SK-N-SH treated with all-trans-retinoic acid at 6 μM for 48 hours (cell line): ENCODE data around the gene PPP1R16B.

Experiments
- ATAC-seq: fragments of 200-7000 bp; cut with Tn5 transposase; 3 replicates; pipeline ENCODE4 v1.9.1; 2020; ENCODE audit warnings: mild to moderate bottlenecking, moderate library complexity
- ARNTL ChIP-seq: fragments of 450-650 bp; formaldehyde crosslinking; IDR thresholded peaks from 2 replicates; pipeline ENCODE4 v1.5.0; 2020; ENCODE audit warnings: low read depth, mild to moderate bottlenecking, moderate library complexity, borderline replicate concordance
- BACH2 ChIP-seq: fragments of 250-450 bp; sonication (Bioruptor Pico); IDR thresholded peaks from 2 replicates; pipeline ENCODE4 v1.9.0; 2021; ENCODE audit warnings: mild to moderate bottlenecking, borderline replicate concordance
- GLIS3 ChIP-seq: fragments of 250-450 bp; sonication (Bioruptor Pico); IDR thresholded peaks from 2 replicates; pipeline ENCODE4 v1.5.0; 2020; ENCODE audit warnings: mild to moderate bottlenecking, moderate library complexity
- ISL1 ChIP-seq: fragments of 250-450 bp; sonication (Bioruptor Pico); IDR thresholded peaks from 2 replicates; pipeline ENCODE4 v2.1.2; 2022; ENCODE audit warnings: mild to moderate bottlenecking, moderate library complexity
- OSR1 ChIP-seq: fragments of 250-450 bp; sonication (Bioruptor Pico); IDR thresholded peaks from 2 replicates; pipeline ENCODE4 v1.8.0; 2022; ENCODE audit warnings: moderate library complexity, mild to moderate bottlenecking, inconsistent platforms
- PPARA ChIP-seq: fragments of 250-450 bp; sonication (Bioruptor Pico); IDR thresholded peaks from 2 replicates; pipeline ENCODE4 v1.5.0; 2020; ENCODE audit warnings: mild to moderate bottlenecking, borderline replicate concordance
- RARB ChIP-seq: fragments of 250-450 bp; sonication (Bioruptor Pico); IDR thresholded peaks from 2 replicates; pipeline ENCODE4 v1.8.0; 2021; ENCODE audit warnings: mild to moderate bottlenecking, moderate library complexity
- SNAI2 ChIP-seq: fragments of 250-450 bp; sonication (Bioruptor Pico); IDR thresholded peaks from 2 replicates; pipeline ENCODE4 v1.5.0; 2020; ENCODE audit warnings: mild to moderate bottlenecking, moderate library complexity
- TCF4 ChIP-seq: fragments of 250-450 bp; sonication (Bioruptor Pico); IDR thresholded peaks from 2 replicates; pipeline ENCODE4 v1.8.0; 2021; ENCODE audit warnings: mild to moderate bottlenecking, moderate library complexity, borderline replicate concordance
- TOX ChIP-seq: fragments of 250-450 bp; sonication (Bioruptor Pico); IDR thresholded peaks from 2 replicates; pipeline ENCODE4 v1.8.0; 2021; ENCODE audit warnings: mild to moderate bottlenecking, moderate library complexity, borderline replicate concordance
- ZC3H10 ChIP-seq: fragments of 250-450 bp; sonication (Bioruptor Pico); IDR thresholded peaks from 2 replicates; pipeline ENCODE4 v1.5.1; 2021; ENCODE audit warnings: mild to moderate bottlenecking, moderate library complexity
- ZFP3 ChIP-seq: fragments of 250-450 bp; sonication (Bioruptor Pico); IDR thresholded peaks from 2 replicates; pipeline ENCODE4 v1.5.0; 2020; ENCODE audit warnings: mild to moderate bottlenecking, moderate library complexity
- ZFP30 ChIP-seq: fragments of 450-650 bp; formaldehyde crosslinking; IDR thresholded peaks from 2 replicates; pipeline ENCODE4 v1.5.0; 2022; ENCODE audit warnings: mild to moderate bottlenecking, moderate library complexity
- ZNF565 ChIP-seq: fragments of 450-650 bp; formaldehyde crosslinking; conservative IDR thresholded peaks from 2 replicates; pipeline ENCODE4 v1.5.0; 2020; ENCODE audit warnings: low read depth, mild to moderate bottlenecking, moderate library complexity
- ZNF70 ChIP-seq: fragments of 450-650 bp; formaldehyde crosslinking; IDR thresholded peaks from 2 replicates; pipeline ENCODE4 v1.5.0; 2020; ENCODE audit warnings: mild to moderate bottlenecking, moderate library complexity
- ZNF8 ChIP-seq: fragments of 450-650 bp; formaldehyde crosslinking; IDR thresholded peaks from 2 replicates; pipeline ENCODE4 v1.5.0; 2020; ENCODE audit warnings: mild to moderate bottlenecking, moderate library complexity
- TF ChIP-seq, protein P1 (sequence below): fragments of 250-450 bp; sonication (Bioruptor Pico); IDR thresholded peaks from 2 replicates; pipeline ENCODE4 v1.8.0; 2021; ENCODE audit warnings: low read depth, mild to moderate bottlenecking, moderate library complexity, borderline replicate concordance
- TF ChIP-seq, protein P2 (sequence below): fragments of 250-450 bp; sonication (Bioruptor Pico); IDR thresholded peaks from 2 replicates; pipeline ENCODE4 v1.8.0; 2020; ENCODE audit warnings: mild to moderate bottlenecking, moderate library complexity, borderline replicate concordance
- TF ChIP-seq, protein P3 (sequence below): fragments of 250-450 bp; sonication (Bioruptor Pico); IDR thresholded peaks from 2 replicates; pipeline ENCODE4 v1.5.1; 2021; ENCODE audit warnings: mild to moderate bottlenecking, moderate library complexity
- TF ChIP-seq, protein P4 (sequence below): fragments of 250-450 bp; sonication (Bioruptor Pico); IDR thresholded peaks from 2 replicates; pipeline ENCODE4 v1.5.1; 2020; ENCODE audit warnings: low read depth, mild to moderate bottlenecking, moderate library complexity

Gene PPP1R16B

DNA sequence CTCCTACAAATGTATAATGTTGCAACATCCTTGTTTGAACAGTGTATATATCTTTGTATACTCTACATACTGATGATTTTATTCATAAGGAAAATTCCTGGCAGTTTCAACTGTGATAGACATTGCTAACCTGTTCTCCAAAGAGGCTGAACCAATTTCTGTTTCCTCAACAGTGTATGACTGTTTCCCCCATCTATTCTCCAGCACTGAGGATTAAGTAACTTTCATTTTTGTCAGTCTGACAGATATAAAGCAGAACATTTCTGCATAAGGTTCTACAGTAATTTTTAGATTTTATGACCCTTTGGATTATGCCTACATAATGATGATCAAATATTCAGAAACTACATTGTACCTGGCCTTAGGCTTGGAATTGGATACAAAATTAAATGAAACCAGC lies 9.9 kb downstream of the PPP1R16B start (continued):
- TF ChIP-seq, protein P1, sequence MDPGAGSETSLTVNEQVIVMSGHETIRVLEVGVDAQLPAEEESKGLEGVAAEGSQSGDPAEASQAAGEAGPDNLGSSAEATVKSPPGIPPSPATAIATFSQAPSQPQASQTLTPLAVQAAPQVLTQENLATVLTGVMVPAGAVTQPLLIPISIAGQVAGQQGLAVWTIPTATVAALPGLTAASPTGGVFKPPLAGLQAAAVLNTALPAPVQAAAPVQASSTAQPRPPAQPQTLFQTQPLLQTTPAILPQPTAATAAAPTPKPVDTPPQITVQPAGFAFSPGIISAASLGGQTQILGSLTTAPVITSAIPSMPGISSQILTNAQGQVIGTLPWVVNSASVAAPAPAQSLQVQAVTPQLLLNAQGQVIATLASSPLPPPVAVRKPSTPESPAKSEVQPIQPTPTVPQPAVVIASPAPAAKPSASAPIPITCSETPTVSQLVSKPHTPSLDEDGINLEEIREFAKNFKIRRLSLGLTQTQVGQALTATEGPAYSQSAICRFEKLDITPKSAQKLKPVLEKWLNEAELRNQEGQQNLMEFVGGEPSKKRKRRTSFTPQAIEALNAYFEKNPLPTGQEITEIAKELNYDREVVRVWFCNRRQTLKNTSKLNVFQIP (CRISPR knock-in tag) = no peak
- TF ChIP-seq ISL1 (CRISPR knock-in tag) = no peak
- TF ChIP-seq, protein P2, sequence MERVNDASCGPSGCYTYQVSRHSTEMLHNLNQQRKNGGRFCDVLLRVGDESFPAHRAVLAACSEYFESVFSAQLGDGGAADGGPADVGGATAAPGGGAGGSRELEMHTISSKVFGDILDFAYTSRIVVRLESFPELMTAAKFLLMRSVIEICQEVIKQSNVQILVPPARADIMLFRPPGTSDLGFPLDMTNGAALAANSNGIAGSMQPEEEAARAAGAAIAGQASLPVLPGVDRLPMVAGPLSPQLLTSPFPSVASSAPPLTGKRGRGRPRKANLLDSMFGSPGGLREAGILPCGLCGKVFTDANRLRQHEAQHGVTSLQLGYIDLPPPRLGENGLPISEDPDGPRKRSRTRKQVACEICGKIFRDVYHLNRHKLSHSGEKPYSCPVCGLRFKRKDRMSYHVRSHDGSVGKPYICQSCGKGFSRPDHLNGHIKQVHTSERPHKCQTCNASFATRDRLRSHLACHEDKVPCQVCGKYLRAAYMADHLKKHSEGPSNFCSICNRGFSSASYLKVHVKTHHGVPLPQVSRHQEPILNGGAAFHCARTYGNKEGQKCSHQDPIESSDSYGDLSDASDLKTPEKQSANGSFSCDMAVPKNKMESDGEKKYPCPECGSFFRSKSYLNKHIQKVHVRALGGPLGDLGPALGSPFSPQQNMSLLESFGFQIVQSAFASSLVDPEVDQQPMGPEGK (CRISPR knock-in tag) = no peak
- no peak for TF ChIP-seq TOX (CRISPR knock-in tag)
- no peak for TF ChIP-seq ZFP3 (CRISPR knock-in tag)
- TF ChIP-seq, all 23 proteins: peak for 0

DNA sequence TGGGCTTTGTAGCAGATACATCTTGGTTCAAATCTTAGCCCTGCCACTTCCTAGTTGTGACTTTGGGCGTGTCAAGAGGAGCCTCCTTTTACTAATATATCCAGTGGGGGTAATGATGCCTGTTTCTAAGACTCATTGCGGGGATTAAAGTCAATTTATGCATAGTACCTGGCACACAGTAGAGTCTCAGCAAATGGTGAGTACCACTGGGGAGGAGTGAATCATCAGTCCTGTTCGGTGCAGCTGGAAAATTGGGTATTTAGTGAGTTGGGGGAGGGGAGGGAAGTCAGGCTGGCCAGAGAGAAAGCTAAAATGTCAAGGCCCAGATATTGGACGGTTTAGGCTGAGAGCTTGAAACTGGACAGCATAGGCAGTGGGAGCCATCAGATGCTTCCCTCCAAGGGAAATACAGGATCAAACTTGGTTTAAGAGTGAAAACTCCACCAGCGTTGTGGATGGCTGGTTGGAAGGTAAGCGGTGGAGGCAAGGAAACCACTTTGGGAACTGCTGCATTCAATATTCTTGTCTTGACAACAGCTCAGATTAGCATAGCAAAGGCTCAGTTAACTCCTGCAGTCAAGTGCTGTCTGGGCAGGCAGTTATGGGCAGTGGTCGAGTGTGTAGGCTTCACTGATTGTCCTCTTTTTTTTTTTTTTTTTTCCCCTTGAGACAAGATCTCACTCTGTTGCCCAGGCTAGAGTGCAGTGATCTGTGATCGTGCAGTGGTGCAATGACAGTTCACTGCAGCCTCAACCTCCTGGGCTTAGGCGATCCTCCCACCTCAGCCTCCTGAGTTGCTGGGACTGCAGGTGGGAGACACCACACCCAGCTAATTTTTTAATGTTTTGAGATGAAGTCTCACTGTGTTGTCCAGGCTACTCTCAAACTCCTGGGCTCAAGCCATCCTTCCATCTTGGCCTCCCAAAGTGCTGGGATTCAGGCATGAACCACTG lies 12.9 kb downstream of the PPP1R16B start:
- TF ChIP-seq ZFP30 = no peak
- TF ChIP-seq, protein P3, sequence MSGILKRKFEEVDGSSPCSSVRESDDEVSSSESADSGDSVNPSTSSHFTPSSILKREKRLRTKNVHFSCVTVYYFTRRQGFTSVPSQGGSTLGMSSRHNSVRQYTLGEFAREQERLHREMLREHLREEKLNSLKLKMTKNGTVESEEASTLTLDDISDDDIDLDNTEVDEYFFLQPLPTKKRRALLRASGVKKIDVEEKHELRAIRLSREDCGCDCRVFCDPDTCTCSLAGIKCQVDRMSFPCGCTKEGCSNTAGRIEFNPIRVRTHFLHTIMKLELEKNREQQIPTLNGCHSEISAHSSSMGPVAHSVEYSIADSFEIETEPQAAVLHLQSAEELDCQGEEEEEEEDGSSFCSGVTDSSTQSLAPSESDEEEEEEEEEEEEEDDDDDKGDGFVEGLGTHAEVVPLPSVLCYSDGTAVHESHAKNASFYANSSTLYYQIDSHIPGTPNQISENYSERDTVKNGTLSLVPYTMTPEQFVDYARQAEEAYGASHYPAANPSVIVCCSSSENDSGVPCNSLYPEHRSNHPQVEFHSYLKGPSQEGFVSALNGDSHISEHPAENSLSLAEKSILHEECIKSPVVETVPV (CRISPR knock-in tag) = no peak
- no peak for TF ChIP-seq GLIS3 (CRISPR knock-in tag)
- no peak for TF ChIP-seq ISL1 (CRISPR knock-in tag)
- TF ChIP-seq TOX (CRISPR knock-in tag) = no peak
- no peak for TF ChIP-seq ZFP3 (CRISPR knock-in tag)
- TF ChIP-seq, protein P1 (CRISPR knock-in tag) = no peak
- TF ChIP-seq ZNF8 (CRISPR knock-in tag) = no peak
- TF ChIP-seq, protein P4, sequence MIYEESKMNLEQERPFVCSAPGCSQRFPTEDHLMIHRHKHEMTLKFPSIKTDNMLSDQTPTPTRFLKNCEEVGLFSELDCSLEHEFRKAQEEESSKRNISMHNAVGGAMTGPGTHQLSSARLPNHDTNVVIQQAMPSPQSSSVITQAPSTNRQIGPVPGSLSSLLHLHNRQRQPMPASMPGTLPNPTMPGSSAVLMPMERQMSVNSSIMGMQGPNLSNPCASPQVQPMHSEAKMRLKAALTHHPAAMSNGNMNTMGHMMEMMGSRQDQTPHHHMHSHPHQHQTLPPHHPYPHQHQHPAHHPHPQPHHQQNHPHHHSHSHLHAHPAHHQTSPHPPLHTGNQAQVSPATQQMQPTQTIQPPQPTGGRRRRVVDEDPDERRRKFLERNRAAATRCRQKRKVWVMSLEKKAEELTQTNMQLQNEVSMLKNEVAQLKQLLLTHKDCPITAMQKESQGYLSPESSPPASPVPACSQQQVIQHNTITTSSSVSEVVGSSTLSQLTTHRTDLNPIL (CRISPR knock-in tag) = no peak
- no peak for TF ChIP-seq TCF4
- no peak for TF ChIP-seq ZNF70 (CRISPR knock-in tag)
- no peak for TF ChIP-seq BACH2 (CRISPR knock-in tag)
- TF ChIP-seq, protein P2 (CRISPR knock-in tag) = no peak
- TF ChIP-seq PPARA (CRISPR knock-in tag) = no peak
- TF ChIP-seq RARB (CRISPR knock-in tag) = no peak
- no peak for TF ChIP-seq OSR1 (CRISPR knock-in tag)
- TF ChIP-seq SNAI2 (CRISPR knock-in tag) = no peak
- TF ChIP-seq ZC3H10 = no peak
- no peak for TF ChIP-seq ZNF565
- TF ChIP-seq ARNTL (CRISPR knock-in tag) = no peak
- ATAC-seq = no peak
